Keratinocyte (primary cell): ENCODE results near the gene TFB1M. TPM values are rescaled to one million over a fixed set of nuclear protein-coding genes. Genes with fewer than 3 reads are reported as not detected.

Experiments
- DNase-seq: peaks from one replicate; pipeline ENCODE4 v3.0.0-alpha.2; 2011; ENCODE audit warnings: low read depth, missing footprints, low spot score
- FAIRE-seq: peaks from 2 replicates; lab custom pipeline; 2011; peaks lifted over from hg19 to GRCh38; lab: Jason Lieb, UNC
- H2AFZ ChIP-seq: 2 replicates; pipeline ENCODE4 v1.6.0; 2012; ENCODE audit warnings: low read length, control low read depth, inconsistent platforms; ENCODE audit not compliant: control insufficient read depth
- H3K27ac ChIP-seq: 2 replicates; pipeline ENCODE4 v1.5.1; 2011; ENCODE audit warnings: low read length; ENCODE audit not compliant: control insufficient read depth, insufficient read depth
- H3K27me3 ChIP-seq: 3 replicates; pipeline ENCODE4 v1.6.0; 2011; ENCODE audit warnings: low read length; ENCODE audit not compliant: control insufficient read depth, insufficient read depth; ENCODE audit errors: extremely low read depth
- H3K36me3 ChIP-seq, 2 experiments: 2 replicates in 1 of 2; 3 replicates in 1 of 2; pipeline ENCODE4 v1.5.1; 2011; ENCODE audit warnings: low read length in 2 of 2, mild to moderate bottlenecking in 1 of 2; ENCODE audit not compliant: control insufficient read depth in 2 of 2, insufficient read depth in 2 of 2; ENCODE audit errors: extremely low read depth in 1 of 2
- H3K4me1 ChIP-seq: 3 replicates; pipeline ENCODE4 v1.5.1; 2011; ENCODE audit warnings: low read length; ENCODE audit not compliant: control insufficient read depth, insufficient read depth; ENCODE audit errors: extremely low read depth
- H3K4me2 ChIP-seq: 3 replicates; pipeline ENCODE4 v1.6.0; 2011; ENCODE audit warnings: low read depth, low read length; ENCODE audit not compliant: control insufficient read depth, insufficient read depth; ENCODE audit errors: extremely low read depth
- H3K4me3 ChIP-seq, 3 experiments: fragments of 200-600 bp in 1 of 3; sonication (generic) in 1 of 3; 2 replicates in 2 of 3; 3 replicates in 1 of 3; pipeline ENCODE4 v1.5.1; 2011 to 2016; ENCODE audit warnings: low read length in 3 of 3, mild to moderate bottlenecking in 3 of 3, control low read depth in 2 of 3, inconsistent platforms in 1 of 3, low read depth in 1 of 3, mixed read lengths in 1 of 3, mixed run types in 1 of 3, moderate library complexity in 1 of 3; ENCODE audit not compliant: control insufficient read depth in 2 of 3, insufficient read depth in 2 of 3; ENCODE audit errors: extremely low read depth in 1 of 3
- H3K79me2 ChIP-seq: 2 replicates; pipeline ENCODE4 v1.6.0; 2012; ENCODE audit warnings: low read length; ENCODE audit not compliant: control insufficient read depth, insufficient read depth
- H3K9ac ChIP-seq: 3 replicates; pipeline ENCODE4 v1.6.0; 2011; ENCODE audit warnings: low read length; ENCODE audit not compliant: control insufficient read depth, insufficient read depth; ENCODE audit errors: extremely low read depth
- H3K9me1 ChIP-seq: 3 replicates; pipeline ENCODE4 v1.6.0; 2011; ENCODE audit warnings: low read length; ENCODE audit not compliant: control insufficient read depth, insufficient read depth; ENCODE audit errors: extremely low read depth
- H3K9me3 ChIP-seq: 2 replicates; pipeline ENCODE4 v1.5.1; 2012; ENCODE audit warnings: low read depth, low read length; ENCODE audit not compliant: control insufficient read depth
- H4K20me1 ChIP-seq: 3 replicates; pipeline ENCODE4 v1.6.0; 2011; ENCODE audit warnings: low read length; ENCODE audit not compliant: control insufficient read depth, insufficient read depth; ENCODE audit errors: extremely low read depth
- EZH2 ChIP-seq: IDR thresholded peaks from one replicate; pipeline ENCODE4 v1.6.1; 2012; ENCODE audit warnings: inconsistent platforms, mild to moderate bottlenecking, low read length, moderate library complexity
- dilution Hi-C: fragments of 300-500 bp; cut with MboI; formaldehyde crosslinking; loops from one replicate; pipeline ENCODE4 v1.7.0; 2020; ENCODE audit warnings: low sequenced_read_pairs; ENCODE audit not compliant: extremely low pct_ligation_motif_present
- polyA plus RNA-seq, 5 experiments: library from polyadenylated mRNA; depleted of rRNA in 3 of 5; stranded (reverse) in 3 of 5; stranded (forward) in 1 of 5; unstranded in 1 of 5; fragments of >200 nt; gene quantifications; 1 replicate in 1 of 5; 2 replicates in 3 of 5; 3 replicates in 1 of 5; pipeline versions ENCODE4 v1.2.1 to v1.2.3, GENCODE V29; 2011 to 2012; ENCODE audit warnings: missing spikeins in 2 of 5, low read depth in 1 of 5, low replicate concordance in 1 of 5
- TF ChIP-seq, protein P1 (sequence below), 3 experiments: IDR thresholded peaks in 1 of 3; conservative IDR thresholded peaks in 1 of 3; optimal IDR thresholded peaks in 1 of 3; 2 replicates in 2 of 3; 3 replicates in 1 of 3; pipeline versions ENCODE3 to v1.5.1; 2011; ENCODE audit warnings: low read length in 3 of 3, mild to moderate bottlenecking in 3 of 3, moderate library complexity in 2 of 3, control low read depth in 1 of 3, inconsistent platforms in 1 of 3; ENCODE audit not compliant: insufficient read depth in 2 of 3; ENCODE audit errors: extremely low read depth in 1 of 3

The TFB1M gene
- polyA plus RNA-seq, 1 donor (not counting 4 experiments of a cell fraction or from before 2014, with no cell fraction given) = 38.6 TPM

DNA sequence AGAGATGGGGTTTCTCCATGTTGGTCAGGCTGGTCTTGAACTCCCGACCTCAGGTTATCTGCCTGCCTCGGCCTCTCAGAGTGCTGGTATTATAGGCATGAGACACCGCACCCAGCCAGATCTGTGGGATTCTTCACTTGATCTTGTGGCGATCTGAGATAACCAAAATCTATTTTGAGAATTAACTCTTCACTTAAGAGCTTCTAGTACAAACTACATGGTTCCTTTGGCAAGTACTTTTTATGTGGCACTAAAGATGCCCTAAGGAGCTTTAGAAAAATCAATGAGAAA is 37.8 kb upstream of the TFB1M start:
- TF ChIP-seq, protein P1, sequence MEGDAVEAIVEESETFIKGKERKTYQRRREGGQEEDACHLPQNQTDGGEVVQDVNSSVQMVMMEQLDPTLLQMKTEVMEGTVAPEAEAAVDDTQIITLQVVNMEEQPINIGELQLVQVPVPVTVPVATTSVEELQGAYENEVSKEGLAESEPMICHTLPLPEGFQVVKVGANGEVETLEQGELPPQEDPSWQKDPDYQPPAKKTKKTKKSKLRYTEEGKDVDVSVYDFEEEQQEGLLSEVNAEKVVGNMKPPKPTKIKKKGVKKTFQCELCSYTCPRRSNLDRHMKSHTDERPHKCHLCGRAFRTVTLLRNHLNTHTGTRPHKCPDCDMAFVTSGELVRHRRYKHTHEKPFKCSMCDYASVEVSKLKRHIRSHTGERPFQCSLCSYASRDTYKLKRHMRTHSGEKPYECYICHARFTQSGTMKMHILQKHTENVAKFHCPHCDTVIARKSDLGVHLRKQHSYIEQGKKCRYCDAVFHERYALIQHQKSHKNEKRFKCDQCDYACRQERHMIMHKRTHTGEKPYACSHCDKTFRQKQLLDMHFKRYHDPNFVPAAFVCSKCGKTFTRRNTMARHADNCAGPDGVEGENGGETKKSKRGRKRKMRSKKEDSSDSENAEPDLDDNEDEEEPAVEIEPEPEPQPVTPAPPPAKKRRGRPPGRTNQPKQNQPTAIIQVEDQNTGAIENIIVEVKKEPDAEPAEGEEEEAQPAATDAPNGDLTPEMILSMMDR (optimal IDR thresholded peaks at IDR 0.05 in 1 of 3, IDR thresholded peaks at IDR 0.05 in 1 of 3, conservative IDR thresholded peaks at IDR 0.05 in 1 of 3; ENCODE audit: extremely low read depth in 1 of 3, insufficient read depth in 2 of 3, low read length in 3 of 3) = no peak
- no peak for TF ChIP-seq EZH2
- dilution Hi-C loops = no loop called here
- no peaks in the 10 kb centered on the region for H3K9me1 ChIP-seq
- no peak overlapping the region for H2AFZ ChIP-seq
- H3K9ac ChIP-seq = no peak overlapping the region
- H3K27me3 ChIP-seq = no peaks in the 10 kb centered on the region
- H3K27ac ChIP-seq = no peak overlapping the region
- H4K20me1 ChIP-seq = no peaks in the 10 kb centered on the region
- H3K9me3 ChIP-seq = no peaks in the 10 kb centered on the region
- FAIRE-seq (no peak), DNase-seq (no peak)
- H3K79me2 ChIP-seq = no peaks in the 10 kb centered on the region
- no peaks in the 10 kb centered on the region for H3K36me3 ChIP-seq
- H3K4me1 ChIP-seq = no peaks in the 10 kb centered on the region
- H3K4me3 ChIP-seq = no peak overlapping the region
- H3K4me2 ChIP-seq = no peak overlapping the region

DNA sequence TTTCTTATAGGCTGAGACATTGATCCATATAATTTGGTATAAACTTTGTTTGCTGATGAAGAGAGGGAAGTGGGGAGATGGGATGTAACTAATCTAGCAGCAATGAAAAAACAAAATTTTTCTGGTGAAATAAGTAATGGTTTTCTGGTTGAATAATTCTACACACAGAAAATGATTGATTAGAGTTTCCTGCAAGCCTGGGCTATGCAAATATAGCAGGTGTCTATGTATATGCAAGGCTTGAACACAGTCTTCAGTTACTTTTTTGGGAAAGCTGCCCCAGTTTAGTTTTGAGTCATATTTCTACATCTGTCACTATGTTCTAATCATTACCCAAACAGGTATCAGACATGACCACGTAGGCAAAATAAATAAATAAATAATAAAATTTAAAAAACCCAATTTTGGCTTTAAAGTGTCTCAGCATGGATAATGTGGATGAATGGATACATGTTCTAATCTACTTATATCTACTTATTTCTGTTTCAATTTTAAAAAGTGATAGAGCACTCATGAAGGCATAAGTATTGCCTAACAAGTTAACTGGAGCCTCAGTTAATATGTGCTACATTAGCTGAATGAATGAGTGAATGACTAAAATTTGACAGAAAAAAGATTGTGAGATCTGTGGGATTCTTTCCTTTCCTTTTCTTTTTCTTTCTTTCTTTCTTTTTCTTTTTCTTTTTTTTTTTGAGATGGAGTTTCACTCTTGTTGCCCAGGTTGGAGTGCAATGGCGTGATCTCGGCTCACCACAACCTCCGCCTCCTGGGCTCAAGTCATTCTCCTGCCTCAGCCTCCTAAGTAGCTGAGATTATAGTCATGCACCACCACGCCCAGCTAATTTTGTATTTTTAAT is 37.2 kb upstream of the TFB1M start:
- TF ChIP-seq EZH2 = no peak
- TF ChIP-seq, protein P1 (optimal IDR thresholded peaks at IDR 0.05 in 1 of 3, IDR thresholded peaks at IDR 0.05 in 1 of 3, conservative IDR thresholded peaks at IDR 0.05 in 1 of 3; ENCODE audit: extremely low read depth in 1 of 3, insufficient read depth in 2 of 3, low read length in 3 of 3) = no peak
- H3K4me1 ChIP-seq = no peaks in the 10 kb centered on the region
- no peaks in the 10 kb centered on the region for H3K36me3 ChIP-seq
- no peaks in the 10 kb centered on the region for H3K9me1 ChIP-seq
- no peak overlapping the region for H2AFZ ChIP-seq
- FAIRE-seq (no peak), DNase-seq (no peak)
- H3K27me3 ChIP-seq = no peaks in the 10 kb centered on the region
- no peak overlapping the region for H3K27ac ChIP-seq
- dilution Hi-C loops = no loop called here
- no peaks in the 10 kb centered on the region for H3K9me3 ChIP-seq
- no peaks in the 10 kb centered on the region for H4K20me1 ChIP-seq
- no peaks in the 10 kb centered on the region for H3K79me2 ChIP-seq
- H3K9ac ChIP-seq = no peak overlapping the region
- H3K4me3 ChIP-seq = no peak overlapping the region
- no peak overlapping the region for H3K4me2 ChIP-seq
